Measurements from ENCODE around the gene SMIM11.
"Not testable (repeated sequence)": the region's sequence is repeated elsewhere in the genome, so short reads cannot be mapped to it uniquely, and the experiment has no call there.

DNA sequence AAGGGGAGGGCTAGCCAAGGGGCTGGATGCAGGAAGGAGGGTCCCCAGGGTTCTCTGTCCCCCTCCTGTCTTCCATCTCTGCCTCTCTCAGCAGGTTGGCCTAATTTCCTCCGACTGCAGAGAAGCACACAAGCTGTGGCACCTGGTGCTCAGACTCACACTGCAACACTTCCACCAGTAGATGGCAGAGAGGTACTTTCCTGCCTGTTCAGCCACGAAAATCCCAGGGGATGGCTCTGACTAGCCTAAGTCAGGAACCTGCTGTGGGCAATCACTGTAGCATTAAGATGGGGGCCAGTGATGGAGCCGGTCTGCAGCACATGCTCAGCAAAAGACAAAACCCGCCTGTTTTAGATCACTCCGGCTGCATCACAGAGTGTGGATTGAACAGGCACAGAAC, 54.4 kb downstream of the SMIM11 start:
- TF ChIP-seq CTCF (IDR thresholded peaks at IDR 0.05; ENCODE audit: insufficient read depth, low read length); POLR2AphosphoS5 (IDR thresholded peaks at IDR 0.05; ENCODE audit: low read depth); GABPA (IDR thresholded peaks at IDR 0.05; ENCODE audit: low read depth): not testable (repeated sequence)

Measured in HL-60 (cell line).